GM19397 (cell line): ENCODE data around the gene CWC27.

Experiments
- ATAC-seq: cut with Tn5 transposase; IDR thresholded peaks from one replicate; pipeline ENCODE4 v1.9.1; 2021; ENCODE audit warnings: mild to moderate bottlenecking, moderate library complexity; ENCODE audit not compliant: unreplicated experiment

Gene CWC27

GRCh38 chr5:65065001-65065511 lies 296.3 kb downstream of the CWC27 start:
- no peak for ATAC-seq

GRCh38 chr5:65066387-65067146 lies 297.8 kb downstream of the CWC27 start:
- peak; percentile 53 for ATAC-seq

GRCh38 chr5:65067147-65067506 lies 298.4 kb downstream of the CWC27 start:
- ATAC-seq = no peak
